Fibroblast of lung (primary cell): ENCODE measurements around the gene PALLD. TPM values are rescaled to one million over a fixed set of nuclear protein-coding genes. Genes with fewer than 3 reads are reported as not detected.

Experiments
- DNase-seq, 2 donors: peaks; one replicate each; pipeline versions ENCODE4 v3.0.0 to v3.0.0-alpha.2; 2010; ENCODE audit warnings: low read depth in 2 of 2
- H2AFZ ChIP-seq: 2 replicates; pipeline ENCODE4 v1.5.1; 2012; ENCODE audit warnings: low read length, control low read depth, inconsistent platforms
- H3K27ac ChIP-seq: 2 replicates; pipeline ENCODE4 v1.5.1; 2011; ENCODE audit warnings: low read length, control low read depth; ENCODE audit not compliant: insufficient read depth
- H3K27me3 ChIP-seq: 2 replicates; pipeline ENCODE4 v1.5.1; 2011; ENCODE audit warnings: mild to moderate bottlenecking, low read length; ENCODE audit not compliant: control insufficient read depth, insufficient read depth
- H3K36me3 ChIP-seq: 2 replicates; pipeline ENCODE4 v1.5.1; 2011; ENCODE audit warnings: low read length; ENCODE audit not compliant: control insufficient read depth, insufficient read depth
- H3K4me1 ChIP-seq: 2 replicates; pipeline ENCODE4 v1.5.1; 2011; ENCODE audit warnings: low read length; ENCODE audit not compliant: control insufficient read depth, insufficient read depth; ENCODE audit errors: extremely low read depth
- H3K4me2 ChIP-seq: 2 replicates; pipeline ENCODE4 v1.5.1; 2011; ENCODE audit warnings: low read length, control low read depth; ENCODE audit not compliant: insufficient read depth; ENCODE audit errors: extremely low read depth
- H3K4me3 ChIP-seq, 4 experiments: fragments of 200-600 bp in 1 of 4; sonication (generic) in 1 of 4; replicated peaks in 1 of 4; 2 replicates each; pipeline ENCODE4 v1.5.1; 2011 to 2016; ENCODE audit warnings: low read length in 4 of 4, low read depth in 3 of 4, mild to moderate bottlenecking in 3 of 4, control low read depth in 2 of 4, inconsistent platforms in 1 of 4, mixed read lengths in 1 of 4; ENCODE audit not compliant: insufficient read depth in 1 of 4; ENCODE audit errors: control extremely low read depth in 1 of 4
- H3K79me2 ChIP-seq: 2 replicates; pipeline ENCODE4 v1.5.1; 2012; ENCODE audit warnings: mild to moderate bottlenecking, low read length, inconsistent platforms; ENCODE audit not compliant: control insufficient read depth, insufficient read depth
- H3K9ac ChIP-seq: 2 replicates; pipeline ENCODE4 v1.5.1; 2011; ENCODE audit warnings: mild to moderate bottlenecking, low read length, control low read depth; ENCODE audit not compliant: insufficient read depth
- H3K9me3 ChIP-seq: 2 replicates; pipeline ENCODE4 v1.5.1; 2012; ENCODE audit warnings: low read depth, low read length; ENCODE audit not compliant: control insufficient read depth, insufficient read depth
- H4K20me1 ChIP-seq: 2 replicates; pipeline ENCODE4 v1.5.1; 2011; ENCODE audit warnings: low read length; ENCODE audit not compliant: control insufficient read depth, insufficient read depth; ENCODE audit errors: extremely low read depth
- CTCF ChIP-seq, 2 donors: IDR thresholded peaks in 1 of 2; conservative IDR thresholded peaks in 1 of 2; 1 replicate in 1 of 2; 2 replicates in 1 of 2; pipeline ENCODE4 v1.5.1; 2011 to 2012; ENCODE audit warnings: low read length in 2 of 2, control low read depth in 1 of 2, inconsistent platforms in 1 of 2, low read depth in 1 of 2, mild to moderate bottlenecking in 1 of 2
- EZH2 ChIP-seq: IDR thresholded peaks from 2 replicates; pipeline ENCODE4 v1.5.1; 2012; ENCODE audit warnings: low read length, control low read depth, mild to moderate bottlenecking; ENCODE audit errors: missing control alignments
- polyA plus RNA-seq, 2 donors: library from polyadenylated mRNA; depleted of rRNA in 1 of 2; stranded (reverse) in 1 of 2; unstranded in 1 of 2; fragments of >200 nt; gene quantifications; 2 replicates each; pipeline ENCODE4 v1.2.1, GENCODE V29; 2011 to 2012; ENCODE audit warnings: missing spikeins in 1 of 2
- total RNA-seq: library from RNA; depleted of rRNA; stranded (reverse); fragments of >200 nt; gene quantifications from 2 replicates; pipeline ENCODE4 v1.2.1, GENCODE V29; 2014

PALLD gene
- total and polyA plus RNA-seq, 2 donors (not counting 1 experiment from before 2014, with no cell fraction given): 200 to 205 TPM

DNA sequence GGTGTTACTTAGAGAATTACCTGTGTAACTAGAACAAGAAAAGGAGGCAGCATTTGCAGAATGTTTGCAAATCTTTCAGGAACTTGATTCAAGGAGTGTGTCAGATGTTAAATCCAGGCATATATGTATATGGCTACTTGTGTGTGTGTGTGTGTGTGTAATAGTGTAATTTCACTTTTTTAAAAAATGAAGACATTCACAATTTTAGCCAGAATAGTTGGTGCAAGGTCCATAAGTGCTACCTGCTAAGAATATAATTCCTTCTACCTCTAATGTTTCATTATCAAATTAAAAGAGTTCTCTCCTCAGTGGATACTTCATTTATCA is 158.0 kb downstream of the PALLD start:
- H2AFZ ChIP-seq: no peak overlapping the region
- H3K4me2 ChIP-seq: no peak overlapping the region
- no peaks in the 10 kb centered on the region for H3K9me3 ChIP-seq
- H3K9ac ChIP-seq: no peak overlapping the region
- H3K79me2 ChIP-seq: no peaks in the 10 kb centered on the region
- no peak overlapping the region for H3K27ac ChIP-seq
- H3K4me1 ChIP-seq: peaks cover 3% of the 10 kb centered on the region
- no peak overlapping the region for H3K4me3 ChIP-seq
- H3K27me3 ChIP-seq: no peaks in the 10 kb centered on the region
- H4K20me1 ChIP-seq: no peaks in the 10 kb centered on the region
- TF ChIP-seq EZH2 (no peak), CTCF (conservative IDR thresholded peaks at IDR 0.05 in 1 of 2, IDR thresholded peaks at IDR 0.05 in 1 of 2; ENCODE audit: low read depth in 1 of 2, low read length in 2 of 2) (no peak)
- no peak for DNase-seq
- no peaks in the 10 kb centered on the region for H3K36me3 ChIP-seq

DNA sequence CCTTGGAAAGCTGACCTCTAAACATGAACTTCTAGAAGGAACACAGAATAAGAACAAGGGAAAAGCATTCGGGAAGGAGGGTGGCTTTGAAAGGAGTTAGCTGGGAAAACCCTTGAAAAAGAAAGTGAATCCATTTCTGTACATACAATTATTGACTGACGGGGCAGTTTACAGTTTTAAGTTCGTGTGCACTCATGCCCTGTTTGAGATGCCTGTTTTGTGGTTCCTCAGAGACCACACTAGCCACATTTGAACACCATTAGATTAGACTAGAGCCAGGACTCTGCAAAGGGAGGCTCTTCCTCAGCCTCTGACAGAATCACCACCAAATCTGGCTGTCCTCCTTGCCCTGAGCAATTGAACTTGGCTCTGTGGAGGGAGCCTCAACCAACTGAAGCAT is 158.3 kb downstream of the PALLD start:
- H3K79me2 ChIP-seq: no peaks in the 10 kb centered on the region
- H3K27ac ChIP-seq: no peak overlapping the region
- H3K27me3 ChIP-seq: no peaks in the 10 kb centered on the region
- H3K9ac ChIP-seq: no peak overlapping the region
- H3K4me3 ChIP-seq: no peak overlapping the region
- no peaks in the 10 kb centered on the region for H4K20me1 ChIP-seq
- H3K9me3 ChIP-seq: no peaks in the 10 kb centered on the region
- no peak for DNase-seq
- H3K4me2 ChIP-seq: no peak overlapping the region
- no peak overlapping the region for H2AFZ ChIP-seq
- peaks cover 3% of the 10 kb centered on the region for H3K4me1 ChIP-seq
- TF ChIP-seq CTCF (conservative IDR thresholded peaks at IDR 0.05 in 1 of 2, IDR thresholded peaks at IDR 0.05 in 1 of 2; ENCODE audit: low read depth in 1 of 2, low read length in 2 of 2) (no peak), EZH2 (no peak)
- no peaks in the 10 kb centered on the region for H3K36me3 ChIP-seq

DNA sequence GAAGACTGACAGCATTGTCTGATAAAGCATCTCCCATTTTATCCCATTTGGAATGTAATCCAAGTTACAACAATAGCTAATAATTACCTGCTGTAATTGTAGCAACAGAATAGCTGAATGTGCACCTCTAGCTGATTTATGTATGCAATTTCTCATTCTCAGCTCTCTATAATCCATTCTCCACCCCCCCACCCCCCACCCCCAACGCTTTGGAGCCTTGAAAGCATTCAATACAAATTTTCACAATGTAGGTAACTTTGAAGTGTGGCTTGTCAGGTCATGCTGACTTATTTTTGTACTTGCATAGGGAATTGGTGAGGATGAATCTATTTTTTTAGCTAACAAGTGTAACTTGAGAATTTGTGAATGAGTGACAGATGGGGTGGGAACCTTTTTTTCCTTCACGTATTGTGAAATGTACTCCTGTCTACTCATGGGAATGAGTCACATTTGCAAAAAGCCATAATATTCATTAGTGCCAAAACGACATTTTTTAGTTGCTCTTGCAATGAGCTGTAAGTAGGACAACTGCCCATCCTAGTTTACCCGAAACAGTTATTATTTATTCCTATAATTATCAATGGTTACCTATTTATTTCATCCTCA is 159.3 kb downstream of the PALLD start:
- peaks cover 3% of the 10 kb centered on the region for H3K4me1 ChIP-seq
- no peak overlapping the region for H3K4me3 ChIP-seq
- no peaks in the 10 kb centered on the region for H4K20me1 ChIP-seq
- H3K36me3 ChIP-seq: no peaks in the 10 kb centered on the region
- no peak overlapping the region for H3K27ac ChIP-seq
- no peaks in the 10 kb centered on the region for H3K79me2 ChIP-seq
- TF ChIP-seq CTCF (conservative IDR thresholded peaks at IDR 0.05 in 1 of 2, IDR thresholded peaks at IDR 0.05 in 1 of 2; ENCODE audit: low read depth in 1 of 2, low read length in 2 of 2): no peak
- no peak for TF ChIP-seq EZH2
- peak; percentile 93 to 96 for DNase-seq
- no peak overlapping the region for H3K9ac ChIP-seq
- no peaks in the 10 kb centered on the region for H3K27me3 ChIP-seq
- no peaks in the 10 kb centered on the region for H3K9me3 ChIP-seq
- no peak overlapping the region for H3K4me2 ChIP-seq
- H2AFZ ChIP-seq: no peak overlapping the region
